22Rv1 (cell line): Measurements from ENCODE around the gene OR52E2.

Experiments
- H3K27ac ChIP-seq: fragments of 450-650 bp; 2 replicates; pipeline ENCODE4 v1.5.1; 2017
- CTCF ChIP-seq: fragments of 450-650 bp; IDR thresholded peaks from 2 replicates; pipeline ENCODE4 v1.5.1; 2017; ENCODE audit warnings: mild to moderate bottlenecking
- ZFX ChIP-seq: fragments of 450-650 bp; IDR thresholded peaks from 2 replicates; pipeline ENCODE4 v1.6.1; 2017; ENCODE audit warnings: antibody characterized with exemption, borderline replicate concordance

Gene OR52E2

GRCh38 chr11:5059391-5059790 lies at the start of gene OR52E2:
Gene OR52E2 (minus strand): TSS chr11:5059627. CDS start chr11:5059627, 0 bp downstream.
- no peak for TF ChIP-seq ZFX
- no peak for TF ChIP-seq CTCF
- H3K27ac ChIP-seq = no peak within 1 kb of the TSS

- TF ChIP-seq CTCF = no peak
- TF ChIP-seq ZFX = no peak
- H3K27ac ChIP-seq = no peak overlapping the region
These were observed 47.9 kb upstream of the OR52E2 start for GRCh38 chr11:5107285-5107684.

- H3K27ac ChIP-seq = no peak overlapping the region
- TF ChIP-seq ZFX (no peak), CTCF (no peak)
These were observed 43.6 kb upstream of the OR52E2 start for GRCh38 chr11:5103066-5103465.

- TF ChIP-seq ZFX = no peak
- H3K27ac ChIP-seq = no peak overlapping the region
These were observed 42.8 kb upstream of the OR52E2 start for GRCh38 chr11:5102246-5102645.

GRCh38 chr11:5096011-5096410 lies 36.6 kb upstream of the OR52E2 start:
- no peak overlapping the region for H3K27ac ChIP-seq
- no peak for TF ChIP-seq CTCF
- no peak for TF ChIP-seq ZFX

- TF ChIP-seq CTCF = no peak
- TF ChIP-seq ZFX = no peak
- no peak overlapping the region for H3K27ac ChIP-seq
These were observed 33.6 kb upstream of the OR52E2 start for GRCh38 chr11:5092821-5093585.

GRCh38 chr11:5090668-5091067 lies 31.2 kb upstream of the OR52E2 start:
- no peak overlapping the region for H3K27ac ChIP-seq
- TF ChIP-seq ZFX (no peak), CTCF (no peak)

- TF ChIP-seq ZFX = no peak
- no peak for TF ChIP-seq CTCF
- no peak overlapping the region for H3K27ac ChIP-seq
These were observed 29.1 kb upstream of the OR52E2 start for GRCh38 chr11:5088556-5088955.
